HUES6 (cell line): ENCODE results near the gene XPO6.

Experiments used
- H3K27ac ChIP-seq: 2 replicates; pipeline ENCODE4 v1.7.0; 2013; ENCODE audit warnings: low read depth, mild to moderate bottlenecking, low read length, inconsistent platforms
- H3K27me3 ChIP-seq: 2 replicates; pipeline ENCODE4 v1.6.1; 2013; ENCODE audit warnings: low read length; ENCODE audit not compliant: control insufficient read depth, insufficient read depth
- H3K36me3 ChIP-seq: 2 replicates; pipeline ENCODE4 v1.6.1; 2013; ENCODE audit warnings: low read length; ENCODE audit not compliant: control insufficient read depth, insufficient read depth
- H3K4me1 ChIP-seq: 2 replicates; pipeline ENCODE4 v1.6.1; 2013; ENCODE audit warnings: low read length; ENCODE audit not compliant: control insufficient read depth, insufficient read depth
- H3K4me3 ChIP-seq: 2 replicates; pipeline ENCODE4 v1.5.1; 2013; ENCODE audit warnings: low read depth, low read length
- H3K9ac ChIP-seq: one replicate; pipeline ENCODE4 v1.6.1; 2013; ENCODE audit warnings: mild to moderate bottlenecking, low read length
- H3K9me3 ChIP-seq: 2 replicates; pipeline ENCODE4 v1.6.1; 2013; ENCODE audit warnings: low read depth, low read length; ENCODE audit not compliant: control insufficient read depth, insufficient read depth

XPO6 gene

DNA sequence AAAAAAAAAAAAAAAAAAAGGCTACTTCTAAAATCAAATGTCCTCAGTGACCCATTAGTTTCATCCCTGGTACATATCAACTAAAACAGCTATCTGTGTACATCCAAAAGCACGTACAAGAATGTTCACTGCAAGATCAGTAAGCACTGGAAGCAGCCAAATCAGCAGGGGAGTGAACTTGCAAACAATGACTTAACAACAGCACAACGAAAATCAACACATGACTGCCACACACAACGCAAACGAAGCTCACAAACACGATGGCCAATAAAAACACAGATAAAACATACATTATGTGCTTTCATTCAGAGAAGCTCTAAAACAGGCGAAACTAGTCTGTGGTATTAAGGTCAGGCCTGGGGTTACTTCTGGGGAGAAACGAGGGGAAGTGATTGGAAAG is 60.6 kb downstream of the XPO6 start:
- Histone ChIP-seq H3K4me3 (no peak overlapping the region), H3K27ac (no peak overlapping the region), H3K4me1 (peaks cover 7% of the 10 kb centered on the region; the same call in 1 of the 2 replicates), H3K36me3 (peaks cover 91% of the 10 kb centered on the region), H3K9ac (no peak overlapping the region), H3K9me3 (no peaks in the 10 kb centered on the region), H3K27me3 (no peaks in the 10 kb centered on the region)

DNA sequence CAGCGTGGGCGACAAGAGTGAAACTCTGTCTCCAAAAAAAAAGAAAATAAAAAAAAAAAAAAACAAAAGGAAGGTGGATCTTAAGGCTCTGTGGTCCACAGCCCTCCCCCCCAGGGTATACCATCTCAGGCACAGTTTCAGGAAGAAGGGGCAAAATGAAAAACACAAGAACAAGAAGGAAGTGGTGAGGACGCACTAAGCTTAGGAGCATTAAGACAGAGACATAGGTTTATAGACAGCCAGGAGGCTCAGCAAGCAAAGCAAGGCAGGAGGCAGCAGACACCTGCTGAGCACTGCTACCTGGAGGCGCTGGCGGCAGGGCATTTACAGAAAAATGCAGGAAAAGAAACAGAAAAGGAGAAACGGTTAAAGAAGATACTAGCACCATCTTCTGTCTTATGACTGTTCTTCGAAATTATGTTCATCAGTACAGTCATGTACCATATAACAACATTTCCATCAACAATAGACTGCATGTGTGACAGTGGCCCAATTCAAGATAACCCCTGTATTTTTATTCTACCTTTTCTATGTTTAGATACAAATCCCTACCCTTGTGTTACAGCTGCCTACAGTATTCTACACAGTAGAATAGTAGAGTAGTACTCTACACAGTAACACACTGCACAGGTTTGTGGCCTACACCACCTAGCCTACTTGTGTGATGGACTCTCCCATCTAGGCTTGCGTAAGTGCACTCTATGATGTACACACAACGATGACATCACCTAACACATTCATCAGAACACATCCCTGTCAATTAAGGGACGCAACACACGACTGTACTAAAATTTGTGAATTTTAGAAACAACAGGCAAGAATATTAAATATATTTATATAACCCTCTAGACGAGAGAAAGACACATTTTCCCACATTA is 62.5 kb downstream of the XPO6 start:
- Histone ChIP-seq H3K9me3 (no peaks in the 10 kb centered on the region), H3K27me3 (no peaks in the 10 kb centered on the region), H3K36me3 (peaks cover 87% of the 10 kb centered on the region), H3K4me3 (no peak overlapping the region), H3K27ac (no peak overlapping the region), H3K9ac (no peak overlapping the region), H3K4me1 (peaks cover 7% of the 10 kb centered on the region; the same call in 1 of the 2 replicates)

DNA sequence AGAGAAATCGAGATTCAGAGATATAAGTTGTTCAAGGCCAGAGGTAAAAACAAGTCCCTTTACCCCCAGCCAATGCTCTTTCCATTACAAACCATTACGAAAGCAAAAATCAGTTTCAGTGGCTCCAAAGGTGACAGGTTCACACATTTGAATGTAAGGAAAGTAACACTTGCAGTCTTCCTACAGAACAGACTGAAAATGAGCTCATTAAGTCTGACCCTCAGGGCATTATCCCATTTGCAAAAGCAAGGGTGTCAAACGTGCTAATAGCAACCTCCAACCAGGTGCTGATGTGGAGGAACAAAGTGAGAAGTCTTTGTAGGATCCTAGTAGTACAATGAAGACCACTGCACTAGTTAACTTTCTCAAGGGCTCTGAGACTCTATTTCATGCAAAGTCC is 65.2 kb downstream of the XPO6 start:
- H3K27me3 ChIP-seq, result no peaks in the 10 kb centered on the region
- H3K4me3 ChIP-seq, result no peak overlapping the region
- H3K9ac ChIP-seq, result no peak overlapping the region
- no peak overlapping the region for H3K27ac ChIP-seq
- H3K9me3 ChIP-seq, result no peaks in the 10 kb centered on the region
- H3K4me1 ChIP-seq, result peaks cover 7% of the 10 kb centered on the region; the same call in 1 of the 2 replicates
- peaks cover 84% of the 10 kb centered on the region for H3K36me3 ChIP-seq

DNA sequence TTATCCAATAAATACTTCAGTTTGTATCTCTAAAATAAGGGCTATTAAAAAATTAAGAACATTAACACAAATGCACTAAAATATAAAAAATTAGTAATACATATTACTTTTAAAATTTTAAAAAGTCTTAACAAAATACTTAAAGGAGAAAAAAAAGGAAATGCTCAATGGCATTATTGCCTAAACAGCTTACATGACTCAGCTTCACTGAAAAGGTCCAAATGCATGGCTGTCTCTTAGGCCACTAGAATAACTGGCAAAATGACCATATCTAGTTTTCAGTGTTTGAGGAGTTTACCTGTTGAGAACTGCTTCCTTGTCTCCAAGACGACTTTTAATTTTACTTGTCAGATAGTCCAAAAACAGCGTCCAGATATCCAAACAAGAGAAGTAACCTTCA is 66.0 kb downstream of the XPO6 start:
- peaks cover 13% of the 10 kb centered on the region; the same call in 1 of the 2 replicates for H3K4me1 ChIP-seq
- no peak overlapping the region for H3K9ac ChIP-seq
- no peak overlapping the region for H3K4me3 ChIP-seq

DNA sequence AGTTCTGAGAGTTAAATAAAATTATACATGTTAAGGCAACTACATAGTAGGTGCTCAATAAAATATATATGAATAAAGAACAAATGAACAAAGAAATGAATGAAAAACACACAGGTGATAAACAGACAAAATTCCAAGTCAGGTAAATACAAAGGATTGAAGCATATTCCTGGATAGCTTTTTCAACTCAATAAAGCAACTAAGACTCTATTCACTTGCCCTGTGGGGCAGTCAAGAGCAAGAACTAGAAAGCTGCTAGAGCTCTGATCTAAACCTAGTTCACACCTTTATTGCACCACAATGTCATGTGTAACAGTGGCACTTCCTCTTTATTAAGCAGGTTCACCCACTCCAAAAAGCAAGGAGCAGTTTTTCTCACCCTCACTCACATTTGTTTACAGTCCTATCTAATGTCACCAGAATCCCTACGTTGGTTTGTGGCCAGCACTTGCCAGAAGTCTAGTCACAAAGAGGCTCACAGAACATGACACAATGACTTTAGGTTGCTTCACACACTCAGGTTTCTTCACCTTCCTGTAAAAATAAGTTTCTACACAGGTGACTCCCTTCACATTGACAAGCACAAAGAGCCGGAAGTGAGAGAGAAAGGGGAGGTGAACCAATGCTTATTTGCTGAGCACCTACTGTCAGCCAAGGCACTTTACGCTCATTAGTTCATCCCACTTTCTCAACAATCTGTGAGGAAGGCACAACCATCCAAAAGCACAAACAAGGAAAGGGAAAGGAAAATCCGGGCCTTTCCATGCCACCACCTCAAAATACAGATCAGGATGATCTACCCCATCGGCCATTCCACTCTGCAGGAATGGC is 70.8 kb downstream of the XPO6 start:
- H3K36me3 ChIP-seq, result peaks cover 70% of the 10 kb centered on the region
- H3K27me3 ChIP-seq, result no peaks in the 10 kb centered on the region
- no peak overlapping the region for H3K9ac ChIP-seq
- H3K4me1 ChIP-seq, result peaks cover 6% of the 10 kb centered on the region; the same call in 1 of the 2 replicates
- no peak overlapping the region for H3K4me3 ChIP-seq
- no peak overlapping the region for H3K27ac ChIP-seq
- H3K9me3 ChIP-seq, result no peaks in the 10 kb centered on the region

More for the DNA sequence above, 66.0 kb downstream of the XPO6 start:
- H3K36me3 ChIP-seq, result peaks cover 81% of the 10 kb centered on the region
- no peaks in the 10 kb centered on the region for H3K27me3 ChIP-seq
- H3K9me3 ChIP-seq, result no peaks in the 10 kb centered on the region
- no peak overlapping the region for H3K27ac ChIP-seq

DNA sequence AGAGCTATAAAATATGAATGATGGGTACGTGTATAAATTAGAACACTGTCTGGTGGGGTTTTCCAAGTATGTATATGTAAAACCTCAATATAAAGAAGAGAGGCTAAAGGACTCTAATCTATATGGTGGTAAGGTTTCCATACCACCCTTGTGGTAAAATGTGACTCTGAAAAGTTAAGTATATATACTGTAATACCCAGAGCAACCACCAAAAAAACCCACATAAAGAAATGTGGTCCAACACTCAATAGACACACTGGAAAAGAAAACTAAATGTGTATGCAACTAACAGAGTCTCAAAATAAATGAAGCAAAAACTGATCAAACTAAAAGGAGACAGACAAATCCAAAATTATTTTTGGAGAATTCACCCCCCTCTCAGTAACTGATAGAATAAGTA is 72.2 kb downstream of the XPO6 start:
- Histone ChIP-seq H3K9ac (no peak overlapping the region), H3K9me3 (no peaks in the 10 kb centered on the region), H3K4me3 (no peak overlapping the region), H3K36me3 (peaks cover 71% of the 10 kb centered on the region), H3K27me3 (no peaks in the 10 kb centered on the region), H3K27ac (no peak overlapping the region), H3K4me1 (peaks cover 6% of the 10 kb centered on the region; the same call in 1 of the 2 replicates)

DNA sequence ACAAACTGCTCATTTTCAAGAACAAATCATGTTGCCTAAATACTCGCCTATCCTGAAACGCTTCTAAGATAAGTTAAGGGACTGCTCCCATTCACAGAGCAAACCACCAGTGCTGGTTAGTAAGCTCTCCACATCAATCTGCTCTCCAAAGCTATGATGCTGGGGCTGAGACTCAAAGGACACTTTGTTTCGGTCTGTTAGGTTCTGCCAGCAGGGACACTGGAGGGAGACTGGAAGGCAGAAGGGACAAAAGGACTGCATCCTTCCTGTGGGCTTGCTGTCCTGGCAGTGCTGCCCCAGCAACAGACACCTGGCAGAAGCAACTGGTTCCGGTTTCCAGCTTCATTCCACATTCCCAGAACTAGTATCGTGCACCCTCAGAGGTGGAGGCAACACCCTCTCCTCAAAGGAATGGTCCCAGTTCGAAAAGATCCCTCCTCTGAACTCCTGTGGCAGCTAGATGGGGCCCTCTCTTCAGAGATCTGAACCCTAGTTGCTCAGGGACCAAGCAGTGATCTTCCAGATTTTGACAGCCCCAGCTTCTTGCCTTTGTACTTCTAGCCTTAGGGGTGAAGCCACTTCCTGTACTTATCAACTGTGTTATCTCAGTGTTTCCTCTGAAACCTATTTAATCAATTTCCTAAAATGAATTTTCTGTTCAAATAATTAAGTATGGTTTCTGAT is 74.9 kb downstream of the XPO6 start:
- Histone ChIP-seq H3K4me1 (peaks cover 6% of the 10 kb centered on the region; the same call in 1 of the 2 replicates), H3K9ac (no peak overlapping the region), H3K27me3 (no peaks in the 10 kb centered on the region), H3K36me3 (peaks cover 78% of the 10 kb centered on the region), H3K27ac (no peak overlapping the region), H3K4me3 (no peak overlapping the region), H3K9me3 (no peaks in the 10 kb centered on the region)

DNA sequence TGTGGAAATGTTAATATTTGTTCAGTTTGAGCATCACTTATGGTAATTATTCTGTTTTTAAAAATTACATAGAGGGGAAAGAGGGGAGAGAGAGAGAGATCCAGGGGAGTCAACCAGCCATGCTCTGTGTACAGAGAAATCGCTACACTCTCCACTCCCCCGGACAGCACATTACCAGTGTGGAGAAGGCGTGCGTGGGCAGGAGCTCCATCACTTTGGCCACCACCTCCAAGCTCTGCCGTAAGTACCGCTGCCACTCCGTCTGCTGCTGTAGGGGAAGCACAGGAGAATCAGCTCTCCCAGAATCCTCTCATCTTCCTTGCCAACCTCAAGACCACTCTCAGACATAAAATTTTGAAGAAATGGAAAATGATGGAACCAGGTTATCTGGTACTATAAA is 78.1 kb downstream of the XPO6 start:
- Histone ChIP-seq H3K4me1 (no peaks in the 10 kb centered on the region), H3K9me3 (no peaks in the 10 kb centered on the region), H3K27me3 (no peaks in the 10 kb centered on the region), H3K9ac (no peak overlapping the region), H3K4me3 (no peak overlapping the region), H3K36me3 (peaks cover 92% of the 10 kb centered on the region), H3K27ac (no peak overlapping the region)

DNA sequence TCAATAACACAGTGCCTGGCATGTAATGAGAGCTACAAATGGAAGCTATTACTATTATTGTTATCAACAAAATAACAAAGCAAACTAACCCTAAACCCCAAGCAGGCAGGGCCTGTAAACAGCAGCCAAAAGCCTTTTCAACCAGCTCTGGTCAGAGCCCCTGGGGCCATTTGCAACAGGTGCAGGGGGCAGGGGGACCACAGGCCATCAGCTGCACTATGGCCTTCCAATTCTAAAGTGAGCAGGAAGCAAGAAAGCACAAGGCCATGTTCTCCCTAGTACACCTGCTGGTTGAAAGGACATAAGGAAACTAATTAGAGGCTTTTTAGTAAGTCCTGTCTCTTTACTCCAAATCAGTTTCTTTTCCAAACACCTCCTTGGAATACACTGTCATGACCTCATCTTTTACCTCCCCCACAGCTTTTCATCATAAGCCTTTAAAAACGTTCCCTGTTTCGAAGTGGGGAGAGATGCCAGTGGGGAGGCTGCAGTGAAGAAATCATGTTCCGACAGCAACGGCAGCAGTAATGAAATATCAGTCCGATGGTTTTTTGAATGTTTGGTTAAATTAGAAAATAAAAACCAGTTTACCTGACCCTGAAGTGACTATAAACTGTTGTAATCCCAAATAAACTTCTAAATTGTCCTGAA is 79.9 kb downstream of the XPO6 start:
- Histone ChIP-seq H3K4me3 (no peak overlapping the region), H3K9me3 (no peaks in the 10 kb centered on the region), H3K36me3 (peaks cover 96% of the 10 kb centered on the region), H3K27me3 (no peaks in the 10 kb centered on the region), H3K9ac (no peak overlapping the region), H3K4me1 (no peaks in the 10 kb centered on the region), H3K27ac (no peak overlapping the region)

DNA sequence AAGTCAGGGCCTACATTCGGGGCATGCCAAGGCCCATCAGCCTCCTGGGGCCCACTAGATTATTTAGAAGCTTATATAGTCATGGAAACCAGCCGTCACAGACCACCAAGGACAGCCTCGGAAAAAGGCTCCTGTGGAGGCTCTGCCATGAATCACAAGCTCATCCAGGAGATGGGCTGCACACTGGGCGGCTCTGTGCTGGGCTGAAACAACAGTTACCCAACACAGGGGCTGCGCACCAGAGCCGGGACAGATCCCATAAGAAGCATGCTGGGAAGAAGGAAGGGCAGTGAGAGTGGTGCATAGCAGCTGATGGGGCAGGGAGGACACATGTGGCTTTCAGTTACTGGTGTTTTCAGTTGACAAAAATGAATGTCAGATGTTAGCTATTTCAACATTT is 80.6 kb downstream of the XPO6 start:
- H3K4me1 ChIP-seq, result no peaks in the 10 kb centered on the region
- no peaks in the 10 kb centered on the region for H3K9me3 ChIP-seq
- no peak overlapping the region for H3K27ac ChIP-seq
- no peak overlapping the region for H3K9ac ChIP-seq
- H3K36me3 ChIP-seq, result peaks cover 96% of the 10 kb centered on the region
- no peaks in the 10 kb centered on the region for H3K27me3 ChIP-seq
- no peak overlapping the region for H3K4me3 ChIP-seq
